Endodermal cell (in vitro differentiated cells): ENCODE results near the gene APOL4. TPM values are rescaled to one million over a fixed set of nuclear protein-coding genes. Genes with fewer than 3 reads are reported as not detected.
"Not testable (repeated sequence)": the region's sequence is repeated elsewhere in the genome, so short reads cannot be mapped to it uniquely, and the experiment has no call there.

Experiments
- DNase-seq: peaks from one replicate; pipeline ENCODE4 v3.0.0-alpha.2; 2017
- H3K27ac ChIP-seq: 2 replicates; pipeline ENCODE4 v1.5.1; 2013; ENCODE audit warnings: mild to moderate bottlenecking, low read depth, low read length, moderate library complexity
- H3K27me3 ChIP-seq: 2 replicates; pipeline ENCODE4 v1.6.1; 2013; ENCODE audit warnings: mild to moderate bottlenecking, low read length, moderate library complexity; ENCODE audit not compliant: insufficient read depth, control insufficient read depth, poor library complexity, severe bottlenecking
- H3K36me3 ChIP-seq: 2 replicates; pipeline ENCODE4 v1.7.0; 2013; ENCODE audit warnings: mild to moderate bottlenecking, low read length, moderate library complexity; ENCODE audit not compliant: control insufficient read depth, insufficient read depth
- H3K4me1 ChIP-seq: one replicate; pipeline ENCODE4 v1.7.0; 2013; ENCODE audit warnings: low read length; ENCODE audit not compliant: control insufficient read depth, insufficient read depth
- H3K4me3 ChIP-seq: 2 replicates; pipeline ENCODE4 v1.5.1; 2013; ENCODE audit warnings: mild to moderate bottlenecking, low read length, moderate library complexity
- H3K9ac ChIP-seq: 2 replicates; pipeline ENCODE4 v1.6.1; 2013; ENCODE audit warnings: mild to moderate bottlenecking, low read length, moderate library complexity; ENCODE audit not compliant: poor library complexity, severe bottlenecking; ENCODE audit errors: extremely low read depth
- H3K9me3 ChIP-seq: 2 replicates; pipeline ENCODE4 v1.6.1; 2013; ENCODE audit warnings: mild to moderate bottlenecking, low read length, moderate library complexity; ENCODE audit not compliant: control insufficient read depth
- H3K27ac Mint-ChIP-seq: 2 replicates; pipeline ENCODE4 v1.8.0; 2020; ENCODE audit warnings: mixed read lengths
- H3K27me3 Mint-ChIP-seq: 2 replicates; pipeline ENCODE4 v1.8.0; 2021; ENCODE audit warnings: mild to moderate bottlenecking, mixed read lengths; ENCODE audit not compliant: insufficient read depth
- H3K36me3 Mint-ChIP-seq: 2 replicates; pipeline ENCODE4 v1.8.0; 2020; ENCODE audit warnings: low read depth, mixed read lengths
- H3K4me1 Mint-ChIP-seq: 2 replicates; pipeline ENCODE4 v1.8.0; 2020; ENCODE audit warnings: mixed read lengths
- H3K4me3 Mint-ChIP-seq: 2 replicates; pipeline ENCODE4 v1.8.0; 2020; ENCODE audit warnings: mild to moderate bottlenecking, moderate library complexity, mixed read lengths
- H3K9me3 Mint-ChIP-seq: 2 replicates; pipeline ENCODE4 v1.8.0; 2020; ENCODE audit warnings: mild to moderate bottlenecking, mixed read lengths
- CTCF ChIP-seq: fragments of 200-600 bp; sonication (generic); conservative IDR thresholded peaks from 2 replicates; pipeline ENCODE4 v1.5.0; 2021; ENCODE audit warnings: antibody characterized with exemption, mild to moderate bottlenecking
- WGBS, 2 experiments: methylation state at CpG; one replicate each; pipeline versions ENCODE4 v1.1.5 to v1.1.7; 2013; ENCODE audit warnings: missing lambda C conversion rate in 2 of 2, mixed read lengths in 1 of 2; ENCODE audit not compliant: insufficient coverage in 1 of 2, insufficient read length in 1 of 2; 5-methylcytosine and 5-hydroxymethylcytosine counted together
- total RNA-seq, 2 donors: library from RNA; stranded (reverse); fragmentation: NEBNext Ultra II Directional in 1 of 2; extraction: Animal tissue kit (Norgen Biotek cat#: 25700) in 1 of 2; gene quantifications; 2 replicates in 1 of 2; 3 replicates in 1 of 2; pipeline ENCODE4 v1.2.1, GENCODE V29; 2021

The APOL4 gene
- total RNA-seq, 2 donors from 2014 or later, result not detected

GRCh38 chr22:36231051-36231450 lies 29.4 kb upstream of the APOL4 start:
- not testable (repeated sequence) for H3K36me3 Mint-ChIP-seq, H3K27me3 ChIP-seq, H3K9me3 ChIP-seq, H3K9ac ChIP-seq, H3K4me3 ChIP-seq, H3K4me1 ChIP-seq, H3K9me3 Mint-ChIP-seq, H3K27me3 Mint-ChIP-seq, H3K36me3 ChIP-seq, H3K27ac ChIP-seq, H3K4me3 Mint-ChIP-seq
- peak overlapping the region; percentile 32 for H3K27ac Mint-ChIP-seq
- peak; percentile 63 for TF ChIP-seq CTCF
- peak; percentile 74 for DNase-seq
- WGBS, 2 experiments, result 75 to 78% methylated on average over 5 of the region's 5 CpGs
- H3K4me1 Mint-ChIP-seq, result peaks cover 14% of the 10 kb centered on the region

GRCh38 chr22:36229649-36230048 lies 28.0 kb upstream of the APOL4 start:
- not testable (repeated sequence) for H3K4me3 ChIP-seq, H3K9ac ChIP-seq, DNase-seq, H3K27me3 ChIP-seq, H3K27ac Mint-ChIP-seq, H3K9me3 Mint-ChIP-seq, H3K9me3 ChIP-seq, H3K4me1 ChIP-seq, H3K36me3 Mint-ChIP-seq, H3K27ac ChIP-seq, H3K4me3 Mint-ChIP-seq, H3K27me3 Mint-ChIP-seq, H3K36me3 ChIP-seq
- peaks cover 17% of the 10 kb centered on the region for H3K4me1 Mint-ChIP-seq
- WGBS, 2 experiments, result 58 to 82% methylated on average over 2 of the region's 3 CpGs

- Histone ChIP-seq H3K27ac (no peak overlapping the region), H3K36me3 (no peaks in the 10 kb centered on the region), H3K4me3 (no peak overlapping the region), H3K27me3 (no peaks in the 10 kb centered on the region), H3K4me1 (no peaks in the 10 kb centered on the region), H3K9me3 (no peaks in the 10 kb centered on the region), H3K9ac (no peak overlapping the region)
- H3K36me3 Mint-ChIP-seq, result no peaks in the 10 kb centered on the region
- H3K27ac Mint-ChIP-seq, result no peak overlapping the region
- no peak for DNase-seq
- no peaks in the 10 kb centered on the region for H3K9me3 Mint-ChIP-seq
- peaks cover 17% of the 10 kb centered on the region for H3K4me1 Mint-ChIP-seq
- no peak overlapping the region for H3K4me3 Mint-ChIP-seq
- H3K27me3 Mint-ChIP-seq, result no peaks in the 10 kb centered on the region
- WGBS, 2 experiments, result 84 to 91% methylated on average over 5 to 7 of the region's 7 CpGs
- TF ChIP-seq CTCF, result no peak
Measured at GRCh38 chr22:36228944-36229343, 27.3 kb upstream of the APOL4 start.

- not testable (repeated sequence) for H3K9ac ChIP-seq, H3K4me3 Mint-ChIP-seq, H3K36me3 ChIP-seq, H3K27ac ChIP-seq, H3K27me3 Mint-ChIP-seq, H3K36me3 Mint-ChIP-seq, H3K9me3 ChIP-seq, H3K27ac Mint-ChIP-seq, H3K27me3 ChIP-seq, H3K4me3 ChIP-seq, DNase-seq, H3K9me3 Mint-ChIP-seq, H3K4me1 ChIP-seq
- WGBS, 2 experiments, result 100% methylated on average over 1 of the region's 1 CpG; no CpG with 5 or more reads in 1 of the 2 experiments
- peaks cover 18% of the 10 kb centered on the region for H3K4me1 Mint-ChIP-seq
Measured at GRCh38 chr22:36228369-36228768, 26.8 kb upstream of the APOL4 start.
